IPS DF 19.7 (cell line): ENCODE data around the gene TARBP2.

Experiments
- DNase-seq: peaks from one replicate; pipeline ENCODE4 v3.0.0-alpha.2; 2013; ENCODE audit warnings: low read depth, low spot score

TARBP2 gene, protein sequence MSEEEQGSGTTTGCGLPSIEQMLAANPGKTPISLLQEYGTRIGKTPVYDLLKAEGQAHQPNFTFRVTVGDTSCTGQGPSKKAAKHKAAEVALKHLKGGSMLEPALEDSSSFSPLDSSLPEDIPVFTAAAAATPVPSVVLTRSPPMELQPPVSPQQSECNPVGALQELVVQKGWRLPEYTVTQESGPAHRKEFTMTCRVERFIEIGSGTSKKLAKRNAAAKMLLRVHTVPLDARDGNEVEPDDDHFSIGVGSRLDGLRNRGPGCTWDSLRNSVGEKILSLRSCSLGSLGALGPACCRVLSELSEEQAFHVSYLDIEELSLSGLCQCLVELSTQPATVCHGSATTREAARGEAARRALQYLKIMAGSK

GRCh38 chr12:53500776-53501614 is at the start of gene TARBP2:
Gene TARBP2, plus strand, starts transcription at chr12:53501283. Its CDS starts 126 bp downstream, at chr12:53501409.
- DNase-seq = peak; percentile 99

- DNase-seq = peak; percentile 99
Observed at GRCh38 chr12:53451661-53452158, 49.4 kb upstream of the TARBP2 start, which contains the start of gene PCBP2. Gene PCBP2, plus strand, starts transcription at chr12:53452102. Its CDS starts 2,699 bp downstream, at chr12:53454801.

- no peak for DNase-seq
Observed at GRCh38 chr12:53452159-53453077, 48.7 kb upstream of the TARBP2 start.

DNA sequence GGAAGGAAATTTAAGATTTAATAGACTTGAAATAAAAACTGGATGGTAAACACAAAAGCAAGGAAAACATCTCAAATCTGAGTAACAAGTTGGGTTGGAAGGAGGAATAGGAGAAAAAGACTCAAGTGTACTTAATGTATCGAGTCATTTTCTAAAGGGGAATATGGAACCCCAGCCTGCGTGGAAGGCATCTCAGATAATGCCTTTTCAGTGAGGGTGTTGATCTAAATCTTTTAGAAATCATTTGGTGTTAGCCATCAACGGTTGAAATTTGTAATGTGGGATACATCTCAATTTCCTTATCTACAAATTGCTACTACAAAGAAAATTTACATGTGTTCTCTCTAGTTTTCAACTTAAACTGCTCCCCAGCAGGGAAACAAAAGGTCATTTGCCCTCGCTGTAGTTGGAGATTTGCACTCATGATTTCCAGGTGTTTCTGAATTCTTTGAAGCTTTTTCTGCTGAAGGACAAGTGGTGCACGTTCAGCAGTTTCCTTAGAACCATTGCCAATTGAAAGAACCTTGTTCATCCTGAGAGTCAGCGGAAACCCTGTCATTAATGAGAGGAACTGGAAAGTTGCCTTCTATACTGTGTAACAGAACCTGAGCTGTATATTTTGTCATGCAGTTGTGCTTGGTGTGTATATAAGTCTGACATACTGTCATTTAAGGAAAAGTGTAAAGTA is 47.0 kb upstream of the TARBP2 start:
- DNase-seq = no peak

DNA sequence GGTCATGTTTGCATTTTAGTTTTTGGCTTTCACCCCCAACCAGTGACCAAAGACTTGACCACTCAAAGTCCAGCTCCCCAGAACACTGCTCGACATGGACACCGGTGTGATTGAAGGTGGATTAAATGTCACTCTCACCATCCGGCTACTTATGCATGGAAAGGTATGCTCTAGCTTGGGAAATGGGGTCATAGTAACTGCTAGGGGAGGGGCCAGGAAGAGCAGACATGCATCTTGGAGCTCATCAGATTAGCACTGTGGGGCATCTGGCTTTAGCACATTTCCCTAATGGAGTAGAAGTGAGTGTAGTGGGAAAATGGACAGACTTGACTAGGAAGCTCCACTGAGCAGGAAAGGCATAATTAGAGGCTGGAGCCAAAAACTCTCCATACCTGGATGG is 46.4 kb upstream of the TARBP2 start:
- DNase-seq = no peak

DNA sequence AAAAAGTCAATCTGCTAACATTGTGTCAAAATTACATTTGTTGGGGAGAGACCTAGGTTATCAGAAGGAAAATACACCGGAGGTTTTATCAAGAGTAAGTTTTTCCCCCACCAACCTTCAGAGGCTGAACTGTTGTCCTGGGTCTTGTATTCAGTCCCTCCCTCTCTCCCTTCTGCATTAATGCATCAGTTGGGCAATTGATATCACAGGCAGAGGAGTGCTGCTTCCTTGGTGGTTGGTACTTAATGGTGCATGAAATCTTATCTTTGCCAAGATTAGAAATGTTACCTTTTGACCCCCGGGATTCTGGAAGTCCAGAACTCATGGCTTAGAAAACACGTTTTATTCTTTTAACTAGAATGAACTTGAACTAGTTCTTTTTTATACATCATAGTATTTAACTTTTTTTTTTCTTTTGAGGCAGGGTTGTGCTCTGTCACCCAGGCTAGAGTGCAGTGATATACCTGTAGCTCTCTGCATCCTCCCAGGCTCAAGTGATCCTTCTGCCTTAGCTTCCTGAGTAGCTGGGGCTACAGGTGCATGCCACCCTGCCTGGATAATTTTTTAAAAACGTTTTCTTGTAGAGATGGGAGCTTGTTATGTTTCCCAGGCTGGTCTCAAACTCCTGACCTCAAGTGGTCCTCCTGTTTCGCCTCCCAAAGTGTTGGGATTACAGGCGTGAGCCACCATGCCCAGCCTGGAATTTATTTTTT is 44.3 kb upstream of the TARBP2 start:
- DNase-seq = no peak

DNA sequence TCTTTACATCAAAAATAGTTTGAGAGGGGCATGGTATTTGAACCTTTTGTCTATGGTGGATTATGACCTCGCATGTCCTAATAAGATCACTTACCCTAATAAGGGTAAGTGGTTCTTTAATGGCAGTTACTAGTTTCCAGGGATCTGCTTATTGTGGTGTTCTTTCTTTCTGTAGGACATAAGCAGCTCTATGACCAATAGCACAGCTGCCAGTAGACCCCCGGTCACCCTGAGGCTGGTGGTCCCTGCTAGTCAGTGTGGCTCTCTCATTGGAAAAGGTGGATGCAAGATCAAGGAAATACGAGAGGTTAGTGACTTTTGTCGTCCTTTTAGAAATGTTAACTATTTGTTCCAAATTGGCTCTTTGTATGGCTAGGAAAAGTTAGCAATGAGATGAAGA is 42.0 kb upstream of the TARBP2 start:
- no peak for DNase-seq

GRCh38 chr12:53461059-53461458 is 40.0 kb upstream of the TARBP2 start:
- no peak for DNase-seq

DNA sequence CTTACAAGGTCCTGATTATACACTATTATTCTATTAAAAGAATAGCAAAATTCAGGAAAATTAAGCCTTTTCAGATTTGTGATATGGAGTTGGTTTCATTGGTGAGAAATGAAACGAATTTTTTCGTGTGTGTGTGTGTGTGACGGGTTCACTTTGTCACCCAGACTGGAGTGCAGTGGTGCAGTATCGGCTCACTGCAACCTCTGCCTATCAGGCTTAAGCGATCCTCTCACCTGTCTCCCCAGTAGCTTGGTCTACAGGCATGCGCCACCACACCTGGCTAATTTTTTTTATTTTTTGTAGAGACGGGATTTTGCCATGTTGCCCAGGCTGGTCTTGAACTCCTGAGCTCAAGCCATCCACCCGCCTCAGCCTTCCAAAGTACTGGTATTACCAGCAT is 39.5 kb upstream of the TARBP2 start:
- DNase-seq = no peak

GRCh38 chr12:53462935-53463334 is 38.1 kb upstream of the TARBP2 start:
- DNase-seq = no peak

- no peak for DNase-seq
Observed at GRCh38 chr12:53463802-53464560, 37.1 kb upstream of the TARBP2 start.

- DNase-seq = no peak
Observed at GRCh38 chr12:53464685-53465418, 36.2 kb upstream of the TARBP2 start.

GRCh38 chr12:53465679-53466078 is 35.4 kb upstream of the TARBP2 start:
- no peak for DNase-seq

- DNase-seq = no peak
Observed at GRCh38 chr12:53466640-53467039, 34.4 kb upstream of the TARBP2 start.

DNA sequence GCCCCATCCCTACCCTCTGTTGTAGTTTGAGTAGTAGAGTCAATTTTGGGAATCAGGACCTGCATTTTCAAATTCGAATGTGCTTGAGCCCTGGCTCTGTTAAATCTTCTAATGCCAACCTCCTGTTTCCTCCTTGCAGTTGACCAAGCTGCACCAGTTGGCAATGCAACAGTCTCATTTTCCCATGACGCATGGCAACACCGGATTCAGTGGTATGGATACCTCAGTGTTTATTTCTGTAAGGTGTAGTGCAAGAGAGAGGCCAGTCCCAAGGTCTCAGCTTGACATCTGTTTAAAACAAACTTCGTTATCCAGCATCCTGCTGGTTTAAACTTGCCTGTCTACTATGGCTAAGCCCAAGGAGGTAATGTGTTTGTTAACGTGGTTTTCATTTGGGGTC is 34.0 kb upstream of the TARBP2 start:
- no peak for DNase-seq

GRCh38 chr12:53467880-53468279 is 33.2 kb upstream of the TARBP2 start:
- no peak for DNase-seq

DNA sequence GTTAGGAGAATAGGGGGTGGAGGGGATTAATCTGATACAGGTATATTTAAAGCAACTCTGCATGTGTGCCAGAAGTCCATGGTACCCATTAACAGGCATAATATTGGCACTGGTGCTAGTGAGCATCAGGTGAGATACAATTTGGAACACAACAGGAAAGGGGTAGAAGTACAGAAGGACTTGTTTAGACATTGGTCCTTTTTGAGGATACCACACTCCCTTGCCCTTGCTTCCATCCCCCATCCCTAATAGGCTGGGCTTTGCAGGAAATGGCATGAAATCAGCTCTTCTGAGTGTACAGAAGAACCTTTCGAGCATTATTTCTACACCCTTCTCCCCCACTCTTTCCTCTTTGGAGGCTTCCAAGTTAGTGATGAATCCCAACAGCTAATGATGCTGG is 32.8 kb upstream of the TARBP2 start:
- DNase-seq = no peak

GRCh38 chr12:53472056-53472582 is 29.0 kb upstream of the TARBP2 start:
- no peak for DNase-seq

- DNase-seq = no peak
Observed at GRCh38 chr12:53474077-53474476, 27.0 kb upstream of the TARBP2 start.
